ENCODE results near the gene GPC6.

The GPC6 gene

GRCh38 chr13:93339550-93339949 is 112.9 kb downstream of the GPC6 start:
- no peak overlapping the region for H3K4me3 ChIP-seq (ENCODE audit: low read length)
- TF ChIP-seq ZNF274 (IDR thresholded peaks at IDR 0.05; ENCODE audit: low read depth, low read length) = no peak

- no peak overlapping the region for H3K4me3 ChIP-seq (ENCODE audit: low read length)
- TF ChIP-seq ZNF274 (IDR thresholded peaks at IDR 0.05; ENCODE audit: low read depth, low read length) = no peak
Observed at GRCh38 chr13:93341517-93341916, 114.9 kb downstream of the GPC6 start.

GRCh38 chr13:93343097-93343496 is 116.5 kb downstream of the GPC6 start:
- no peak for TF ChIP-seq ZNF274 (IDR thresholded peaks at IDR 0.05; ENCODE audit: low read depth, low read length)
- no peak overlapping the region for H3K4me3 ChIP-seq (ENCODE audit: low read length)

DNA sequence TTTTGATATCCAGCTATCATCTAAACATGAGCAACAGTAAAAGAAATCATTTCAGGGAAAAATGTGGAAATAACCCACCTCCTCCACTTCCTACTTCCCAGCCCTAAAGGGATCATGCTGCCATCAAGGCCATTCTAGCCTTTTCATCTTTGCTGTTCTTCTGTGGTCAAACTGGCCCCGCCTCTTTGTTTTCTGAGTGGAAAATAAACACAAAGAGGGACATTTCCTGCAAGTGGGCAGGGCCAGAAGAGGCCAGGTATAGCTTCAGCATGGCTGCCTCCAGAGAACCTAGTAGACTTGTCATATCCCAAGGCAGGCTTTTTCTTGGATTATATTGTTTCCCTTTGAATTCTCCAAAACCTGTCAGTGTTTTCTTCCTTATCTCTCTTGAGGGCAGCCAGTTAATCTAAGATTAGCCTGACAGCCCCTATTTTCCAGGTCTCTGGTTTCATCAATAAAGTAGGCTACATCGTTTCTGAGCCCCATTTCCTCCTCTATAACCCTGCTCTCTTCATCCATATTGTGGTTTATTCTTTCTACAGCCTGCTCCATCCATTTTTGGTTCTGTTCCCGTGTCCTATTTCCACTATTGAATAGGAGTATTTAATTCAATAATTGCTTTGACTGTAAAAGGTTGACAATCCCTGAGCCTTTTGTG is 117.6 kb downstream of the GPC6 start:
- TF ChIP-seq ZNF274 (IDR thresholded peaks at IDR 0.05; ENCODE audit: low read depth, low read length) = no peak
- no peak overlapping the region for H3K4me3 ChIP-seq (ENCODE audit: low read length)

DNA sequence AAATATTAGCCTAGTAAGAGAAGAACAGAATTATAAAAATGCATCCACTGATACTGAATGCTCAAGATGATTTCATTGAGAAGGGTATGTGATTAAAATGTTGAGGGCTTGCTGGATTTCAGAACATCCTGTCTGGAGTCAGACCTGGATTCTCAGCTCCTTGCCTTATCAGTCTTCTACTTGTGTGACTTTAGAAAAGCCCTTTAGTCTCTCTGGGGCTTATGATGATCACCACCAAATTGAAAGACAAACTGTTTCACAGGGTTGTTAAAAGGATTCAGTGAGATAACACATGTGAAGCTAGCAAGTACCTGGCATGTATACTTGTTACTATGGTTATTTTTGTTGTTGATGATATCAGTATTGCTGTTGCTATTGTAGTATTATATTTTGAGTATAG is 118.4 kb downstream of the GPC6 start:
- TF ChIP-seq ZNF274 (IDR thresholded peaks at IDR 0.05; ENCODE audit: low read depth, low read length) = no peak
- no peak overlapping the region for H3K4me3 ChIP-seq (ENCODE audit: low read length)

GRCh38 chr13:93345770-93346169 is 119.2 kb downstream of the GPC6 start:
- no peak overlapping the region for H3K4me3 ChIP-seq (ENCODE audit: low read length)
- TF ChIP-seq ZNF274 (IDR thresholded peaks at IDR 0.05; ENCODE audit: low read depth, low read length) = no peak

DNA sequence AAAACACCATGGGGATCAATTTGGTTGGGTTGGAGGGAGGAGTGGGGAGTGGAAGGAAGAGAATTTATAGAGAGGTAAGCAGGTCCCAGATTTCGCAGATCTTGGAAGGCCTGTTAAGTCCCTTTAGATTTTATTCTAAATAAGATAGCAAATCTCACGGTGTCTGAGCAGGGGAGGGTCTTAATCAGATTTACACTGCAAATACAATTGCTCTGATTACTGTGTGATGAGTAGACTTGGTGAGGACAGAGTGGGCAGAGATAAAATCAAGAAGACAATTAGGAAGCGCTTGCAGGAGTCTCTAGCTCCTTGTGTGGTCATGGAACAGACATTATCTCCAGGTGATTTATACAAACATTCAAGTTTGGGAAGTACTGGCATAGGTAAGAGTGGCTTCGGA is 126.0 kb downstream of the GPC6 start:
- TF ChIP-seq ZNF274 (IDR thresholded peaks at IDR 0.05; ENCODE audit: low read depth, low read length) = no peak

DNA sequence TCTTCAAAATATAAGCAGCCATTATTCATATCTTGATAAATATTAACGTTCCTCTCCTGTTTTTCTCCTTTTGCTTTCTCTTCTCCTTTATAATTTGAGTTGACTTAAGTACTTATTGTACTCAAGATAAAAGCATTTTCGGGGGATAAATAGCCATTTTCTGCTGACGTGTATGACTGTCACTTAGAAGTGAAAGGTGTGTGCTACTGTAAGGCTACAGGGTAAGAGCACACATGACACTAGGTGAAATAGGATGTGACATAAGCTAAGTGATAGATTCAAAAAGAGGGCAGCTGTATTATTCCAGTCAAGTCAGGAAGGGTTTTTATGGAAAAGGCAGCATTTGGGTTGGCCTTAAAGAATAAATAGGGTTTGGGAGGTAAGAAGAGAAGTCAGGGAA is 128.5 kb downstream of the GPC6 start:
- no peak for TF ChIP-seq ZNF274 (IDR thresholded peaks at IDR 0.05; ENCODE audit: low read depth, low read length)
- no peak overlapping the region for H3K4me3 ChIP-seq (ENCODE audit: low read length)

More for the DNA sequence above, 126.0 kb downstream of the GPC6 start:
- no peak overlapping the region for H3K4me3 ChIP-seq (ENCODE audit: low read length)

DNA sequence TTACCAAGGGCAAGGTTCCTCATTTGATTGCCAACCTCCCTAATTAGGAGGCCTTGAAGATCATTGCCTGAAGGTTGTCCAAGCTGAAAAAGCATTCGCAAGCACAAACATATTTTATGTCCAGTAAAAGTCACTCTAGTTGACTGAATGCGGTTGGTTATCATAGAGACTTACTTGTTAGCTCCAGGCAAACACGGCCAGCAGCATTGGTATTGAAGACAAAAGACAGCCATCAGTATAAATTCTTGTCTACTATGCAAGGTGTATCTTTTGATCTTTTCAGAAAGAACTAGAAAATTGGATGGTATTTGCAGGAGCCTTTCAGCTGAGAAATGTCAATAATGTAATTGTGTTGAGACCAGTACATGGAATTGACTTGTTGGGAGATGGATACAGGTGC is 129.9 kb downstream of the GPC6 start:
- no peak for TF ChIP-seq ZNF274 (IDR thresholded peaks at IDR 0.05; ENCODE audit: low read depth, low read length)
- no peak overlapping the region for H3K4me3 ChIP-seq (ENCODE audit: low read length)

GRCh38 chr13:93360021-93360420 is 133.4 kb downstream of the GPC6 start:
- no peak for TF ChIP-seq ZNF274 (IDR thresholded peaks at IDR 0.05; ENCODE audit: low read depth, low read length)
- H3K4me3 ChIP-seq (ENCODE audit: low read length) = no peak overlapping the region

DNA sequence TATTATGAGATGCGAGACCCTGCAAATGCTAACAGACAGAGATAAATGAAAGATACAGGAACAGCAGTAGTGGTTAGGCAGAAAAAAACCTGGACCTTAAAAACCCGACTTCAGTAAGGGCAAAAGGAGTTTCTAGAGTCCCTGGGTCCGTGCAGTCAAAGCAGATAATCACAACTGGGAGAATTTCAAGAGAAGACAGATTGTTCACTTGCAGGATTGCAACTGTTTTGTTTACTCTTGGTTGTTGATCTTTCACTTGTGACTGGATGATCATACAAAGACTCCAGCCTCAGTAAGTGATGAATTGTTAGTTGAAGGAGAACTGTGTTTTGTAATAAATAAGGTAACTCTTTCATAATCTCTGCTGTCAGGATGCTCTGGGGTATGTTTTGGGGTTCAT is 135.1 kb downstream of the GPC6 start:
- TF ChIP-seq ZNF274 (IDR thresholded peaks at IDR 0.05; ENCODE audit: low read depth, low read length) = no peak
- H3K4me3 ChIP-seq (ENCODE audit: low read length) = no peak overlapping the region

DNA sequence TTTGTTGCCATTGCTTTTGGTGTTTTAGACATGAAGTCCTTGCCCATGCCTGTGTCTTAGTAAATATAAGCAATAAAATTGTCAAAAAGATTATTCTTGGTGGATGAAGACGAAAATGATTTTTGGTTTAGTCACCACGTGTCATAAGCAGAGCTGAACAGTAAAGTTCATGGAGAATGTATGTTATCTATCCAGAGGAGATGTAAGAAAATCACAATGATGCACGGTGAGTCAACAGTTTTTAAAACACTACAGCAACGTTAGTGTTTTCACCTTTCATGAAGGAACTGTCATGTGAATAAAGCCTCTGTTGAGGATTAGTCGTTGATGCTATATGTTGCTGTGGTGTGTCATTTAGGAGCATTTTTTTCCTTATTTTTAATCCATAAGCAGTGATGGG is 137.6 kb downstream of the GPC6 start:
- TF ChIP-seq ZNF274 (IDR thresholded peaks at IDR 0.05; ENCODE audit: low read depth, low read length) = no peak
- H3K4me3 ChIP-seq (ENCODE audit: low read length) = no peak overlapping the region

GRCh38 chr13:93368296-93368695 is 141.7 kb downstream of the GPC6 start:
- no peak overlapping the region for H3K4me3 ChIP-seq (ENCODE audit: low read length)
- TF ChIP-seq ZNF274 (IDR thresholded peaks at IDR 0.05; ENCODE audit: low read depth, low read length) = no peak

- H3K4me3 ChIP-seq (ENCODE audit: low read length) = no peak overlapping the region
- no peak for TF ChIP-seq ZNF274 (IDR thresholded peaks at IDR 0.05; ENCODE audit: low read depth, low read length)
Observed at GRCh38 chr13:93368718-93369117, 142.1 kb downstream of the GPC6 start.

DNA sequence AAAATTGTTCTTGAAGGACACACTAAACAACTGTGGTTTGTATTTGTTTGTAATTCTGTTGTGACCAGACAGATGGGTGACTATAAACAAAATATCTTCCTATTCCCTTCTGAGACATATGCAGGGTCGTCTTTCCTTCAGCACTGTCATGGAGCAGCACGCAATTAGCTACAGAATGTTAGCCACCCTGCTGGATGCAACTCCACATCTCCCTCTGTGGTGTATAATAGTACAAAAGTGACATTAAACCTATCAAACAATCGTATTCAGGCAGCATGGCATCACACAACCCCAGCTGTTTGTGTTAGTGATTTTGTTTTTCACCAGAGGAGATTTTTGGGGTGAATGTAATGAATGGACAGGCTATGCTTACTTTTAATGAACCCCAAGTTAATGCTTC is 146.2 kb downstream of the GPC6 start:
- TF ChIP-seq ZNF274 (IDR thresholded peaks at IDR 0.05; ENCODE audit: low read depth, low read length) = no peak
- no peak overlapping the region for H3K4me3 ChIP-seq (ENCODE audit: low read length)

GRCh38 chr13:93375491-93375890 is 148.9 kb downstream of the GPC6 start:
- no peak overlapping the region for H3K4me3 ChIP-seq (ENCODE audit: low read length)

More at GRCh38 chr13:93375491-93375890, 148.9 kb downstream of the GPC6 start:
- TF ChIP-seq ZNF274 (IDR thresholded peaks at IDR 0.05; ENCODE audit: low read depth, low read length) = no peak

All from GM08714 (cell line).